CD8-positive, alpha-beta memory T cell (primary cell): ENCODE results near the gene THSD7A. TPM values are rescaled to one million over a fixed set of nuclear protein-coding genes. Genes with fewer than 3 reads are reported as not detected.

Experiments
- CTCF ChIA-PET: fragments of 350-600 bp; sonication (Branson Sonifier 250); formaldehyde crosslinking; loops from one replicate; lab custom pipeline; 2021; ENCODE audit warnings: antibody characterized with exemption; lab: Charles Lee
- POLR2A ChIA-PET: fragments of 350-600 bp; sonication (Branson Sonifier 250); formaldehyde crosslinking; loops from one replicate; lab custom pipeline; 2021; ENCODE audit warnings: antibody characterized with exemption; lab: Charles Lee
- DNase-seq, 5 donors: peaks; one replicate each; pipeline versions ENCODE4 v3.0.0 to v3.0.0-alpha.2; 2020 to 2022; ENCODE audit warnings: mixed read lengths in 1 of 5
- H3K27ac ChIP-seq: one replicate; pipeline ENCODE4 v1.7.0; 2013; ENCODE audit warnings: low read depth, mild to moderate bottlenecking, low read length, moderate library complexity
- H3K27me3 ChIP-seq: 2 replicates; pipeline ENCODE4 v1.7.0; 2013; ENCODE audit warnings: low read length, mild to moderate bottlenecking; ENCODE audit not compliant: insufficient read depth, poor library complexity, severe bottlenecking
- H3K36me3 ChIP-seq: 2 replicates; pipeline ENCODE4 v1.7.0; 2013; ENCODE audit warnings: mild to moderate bottlenecking, low read length, moderate library complexity; ENCODE audit not compliant: insufficient read depth
- H3K4me1 ChIP-seq: 2 replicates; pipeline ENCODE4 v1.7.0; 2013; ENCODE audit warnings: mild to moderate bottlenecking, low read length, moderate library complexity; ENCODE audit not compliant: insufficient read depth
- H3K4me3 ChIP-seq: 2 replicates; pipeline ENCODE4 v1.7.0; 2013; ENCODE audit warnings: mild to moderate bottlenecking, low read length
- H3K9me3 ChIP-seq: 2 replicates; pipeline ENCODE4 v1.7.0; 2013; ENCODE audit warnings: mild to moderate bottlenecking, low read length
- H3K27ac Mint-ChIP-seq, 8 donors: one replicate each; pipeline ENCODE4 v1.8.0; 2020 to 2021; ENCODE audit warnings: mixed read lengths in 8 of 8, mild to moderate bottlenecking in 6 of 8, inconsistent platforms in 3 of 8, moderate library complexity in 3 of 8
- H3K27me3 Mint-ChIP-seq, 2 donors: one replicate each; pipeline ENCODE4 v1.8.0; 2020 to 2021; ENCODE audit warnings: mixed read lengths in 2 of 2, mild to moderate bottlenecking in 1 of 2, moderate library complexity in 1 of 2
- H3K36me3 Mint-ChIP-seq, 3 donors: one replicate each; pipeline ENCODE4 v1.8.0; 2020 to 2021; ENCODE audit warnings: mixed read lengths in 3 of 3, inconsistent platforms in 1 of 3, mild to moderate bottlenecking in 1 of 3
- H3K4me1 Mint-ChIP-seq, 3 donors: one replicate each; pipeline ENCODE4 v1.8.0; 2020 to 2021; ENCODE audit warnings: mixed read lengths in 3 of 3, inconsistent platforms in 1 of 3, mild to moderate bottlenecking in 1 of 3
- H3K4me3 Mint-ChIP-seq, 7 donors: one replicate each; pipeline ENCODE4 v1.8.0; 2020 to 2021; ENCODE audit warnings: mixed read lengths in 7 of 7, mild to moderate bottlenecking in 6 of 7, moderate library complexity in 4 of 7, inconsistent platforms in 2 of 7
- H3K9me3 Mint-ChIP-seq, 5 donors: one replicate each; pipeline ENCODE4 v1.8.0; 2020 to 2022; ENCODE audit warnings: mixed read lengths in 5 of 5, mild to moderate bottlenecking in 3 of 5, moderate library complexity in 2 of 5, inconsistent platforms in 1 of 5
- polyA plus RNA-seq: library from polyadenylated mRNA; unstranded; fragments of 300-500 nt; fragmentation: Illumina TruSeq; gene quantifications from one replicate; pipeline ENCODE4 v1.2.3, GENCODE V29; 2021
- total RNA-seq, 2 experiments: library from RNA; stranded (reverse); gene quantifications; one replicate each; pipeline ENCODE4 v1.2.3, GENCODE V29; 2021

The THSD7A gene
- total and polyA plus RNA-seq, 3 experiments from 2014 or later, result not detected

DNA sequence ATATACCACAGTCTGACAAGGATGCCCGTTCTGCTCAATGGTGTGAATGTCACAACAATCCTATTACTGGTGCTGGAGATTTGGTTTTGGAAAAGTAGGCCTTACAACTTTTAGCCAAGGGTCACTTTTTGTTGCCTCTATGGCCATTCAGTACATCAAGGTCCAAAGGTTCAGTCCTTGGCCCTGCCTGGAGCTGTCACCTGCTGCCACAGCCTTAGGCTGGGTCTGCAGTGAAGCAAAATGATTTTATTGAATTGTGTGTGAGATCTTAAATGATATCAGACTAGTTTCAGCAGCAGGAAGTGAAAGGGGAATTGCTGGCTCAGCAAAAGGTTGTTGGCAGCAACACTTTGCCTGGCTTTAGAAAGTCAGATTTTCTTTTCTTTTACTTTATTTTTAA is 427.6 kb downstream of the THSD7A start:
- Histone ChIP-seq H3K27ac (no peak overlapping the region), H3K9me3 (no peaks in the 10 kb centered on the region), H3K36me3 (no peaks in the 10 kb centered on the region), H3K27me3 (no peaks in the 10 kb centered on the region), H3K4me3 (no peak overlapping the region), H3K4me1 (no peaks in the 10 kb centered on the region)
- Mint-ChIP-seq H3K9me3 (peaks cover 0 to 2% (median 0%) of the 10 kb centered on the region in 5 donors), H3K27me3 (no peaks in the 10 kb centered on the region), H3K4me1 (no peaks in the 10 kb centered on the region), H3K27ac (no peak overlapping the region), H3K36me3 (no peaks in the 10 kb centered on the region), H3K4me3 (no peak overlapping the region)
- ChIA-PET POLR2A (no interaction called here), CTCF (no interaction called here)
- DNase-seq, result no peak

DNA sequence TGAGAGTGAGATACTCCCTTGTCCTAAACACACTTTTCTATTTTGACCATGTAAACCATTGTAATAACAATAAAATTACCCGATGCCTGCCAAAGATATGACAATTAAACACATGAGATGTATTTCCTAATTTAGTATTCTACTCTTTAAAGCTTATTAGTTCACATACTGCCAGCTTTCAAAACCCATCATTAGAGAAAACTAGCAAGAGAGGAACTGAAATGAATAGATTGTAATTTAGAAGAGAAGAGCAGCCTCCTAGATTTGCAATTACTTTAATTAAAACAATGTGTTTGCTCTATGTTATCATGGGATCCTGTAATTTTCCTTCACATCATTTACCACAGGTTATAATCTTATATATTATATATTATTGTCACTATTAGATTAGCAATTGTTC is 428.2 kb downstream of the THSD7A start:
- Histone ChIP-seq H3K27me3 (no peaks in the 10 kb centered on the region), H3K9me3 (no peaks in the 10 kb centered on the region), H3K4me3 (no peak overlapping the region), H3K27ac (no peak overlapping the region), H3K36me3 (no peaks in the 10 kb centered on the region), H3K4me1 (no peaks in the 10 kb centered on the region)
- Mint-ChIP-seq H3K27ac (no peak overlapping the region), H3K4me3 (no peak overlapping the region), H3K9me3 (peaks cover 0 to 2% (median 0%) of the 10 kb centered on the region in 5 donors), H3K27me3 (no peaks in the 10 kb centered on the region), H3K4me1 (no peaks in the 10 kb centered on the region), H3K36me3 (no peaks in the 10 kb centered on the region)
- ChIA-PET CTCF (no interaction called here), POLR2A (no interaction called here)
- no peak for DNase-seq

DNA sequence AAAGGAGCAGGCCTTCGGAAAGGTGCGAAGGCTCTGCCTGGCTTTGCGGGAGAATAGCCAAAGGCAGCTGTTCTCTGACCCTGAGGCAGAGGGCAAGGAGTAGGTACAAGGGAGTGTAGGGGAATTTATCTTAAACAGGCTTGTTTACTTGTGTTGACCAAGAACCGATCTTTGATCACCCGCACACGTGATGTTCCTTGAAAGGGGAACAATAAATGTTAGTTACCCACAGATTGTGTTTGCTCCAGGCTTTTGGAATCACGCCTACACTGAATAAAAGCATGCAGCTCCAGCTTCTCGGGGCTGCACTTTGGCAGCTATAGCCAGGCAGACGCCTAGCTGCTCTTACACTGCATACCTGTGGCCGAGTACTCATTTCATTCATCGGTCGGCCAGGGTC is 437.6 kb downstream of the THSD7A start:
- Histone ChIP-seq H3K27ac (no peak overlapping the region), H3K4me1 (no peaks in the 10 kb centered on the region), H3K36me3 (no peaks in the 10 kb centered on the region), H3K4me3 (no peak overlapping the region), H3K27me3 (no peaks in the 10 kb centered on the region), H3K9me3 (no peaks in the 10 kb centered on the region)
- CTCF ChIA-PET, result no interaction called here
- Mint-ChIP-seq H3K4me1 (no peaks in the 10 kb centered on the region), H3K9me3 (peaks cover 0 to 19% (median 11%) of the 10 kb centered on the region in 5 donors), H3K27ac (no peak overlapping the region), H3K4me3 (no peak overlapping the region), H3K27me3 (peaks cover 0 to 4% of the 10 kb centered on the region in 2 donors), H3K36me3 (no peaks in the 10 kb centered on the region)
- no peak for DNase-seq
- POLR2A ChIA-PET, result no interaction called here

DNA sequence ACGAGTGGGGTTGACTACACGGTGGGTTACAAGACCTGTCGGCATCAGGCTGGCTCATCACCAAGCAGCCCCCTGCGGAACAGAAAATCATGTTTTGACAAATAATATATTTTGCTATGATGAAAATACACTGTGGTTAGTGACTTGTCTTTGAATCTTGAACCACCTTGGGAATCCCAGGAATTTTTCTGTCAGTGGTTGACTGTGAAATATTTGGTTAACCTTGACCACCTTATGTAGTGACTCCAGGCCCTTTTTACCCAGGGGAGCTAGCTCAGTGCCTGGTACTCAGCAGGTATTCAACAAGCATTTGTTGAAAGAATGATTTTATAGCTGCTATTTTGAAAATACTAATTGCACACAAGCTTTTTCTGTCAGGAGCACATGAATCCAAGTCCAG is 452.4 kb downstream of the THSD7A start:
- H3K4me1 Mint-ChIP-seq, result no peaks in the 10 kb centered on the region
- Histone ChIP-seq H3K27ac (no peak overlapping the region), H3K4me1 (no peaks in the 10 kb centered on the region), H3K27me3 (no peaks in the 10 kb centered on the region), H3K36me3 (no peaks in the 10 kb centered on the region), H3K9me3 (no peaks in the 10 kb centered on the region), H3K4me3 (no peak overlapping the region)
- H3K36me3 Mint-ChIP-seq, result no peaks in the 10 kb centered on the region
- H3K27me3 Mint-ChIP-seq, result peaks cover 0 to 2% of the 10 kb centered on the region in 2 donors
- DNase-seq, result no peak
- H3K9me3 Mint-ChIP-seq, result no peaks in the 10 kb centered on the region
- ChIA-PET CTCF (no interaction called here), POLR2A (no interaction called here)
- H3K4me3 Mint-ChIP-seq, result no peak overlapping the region
- H3K27ac Mint-ChIP-seq, result no peak overlapping the region

DNA sequence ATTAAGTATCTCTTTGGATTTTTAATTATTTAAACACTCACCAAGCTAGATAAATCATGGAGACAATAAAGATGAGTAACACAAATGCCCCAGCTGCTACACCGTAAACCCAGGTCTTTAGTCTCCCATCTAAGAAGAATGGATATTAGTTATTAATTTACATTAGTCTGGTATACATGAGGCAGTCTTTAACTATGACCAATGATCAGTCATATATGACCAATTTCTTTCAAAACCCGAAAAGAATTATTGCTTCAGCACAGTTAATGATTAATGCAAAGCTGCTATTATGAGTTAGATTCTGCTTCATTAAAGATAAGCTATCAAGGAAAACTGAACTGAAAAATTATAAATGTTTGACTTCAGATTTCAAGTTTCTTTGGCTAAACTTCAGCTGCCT is 455.5 kb downstream of the THSD7A start:
- Histone ChIP-seq H3K27ac (no peak overlapping the region), H3K4me1 (no peaks in the 10 kb centered on the region), H3K9me3 (no peaks in the 10 kb centered on the region), H3K4me3 (no peak overlapping the region), H3K36me3 (no peaks in the 10 kb centered on the region), H3K27me3 (no peaks in the 10 kb centered on the region)
- no peak overlapping the region for H3K27ac Mint-ChIP-seq
- no peaks in the 10 kb centered on the region for H3K36me3 Mint-ChIP-seq
- no peak for DNase-seq
- POLR2A ChIA-PET, result no interaction called here
- CTCF ChIA-PET, result no interaction called here
- peaks cover 0 to 2% of the 10 kb centered on the region in 2 donors for H3K27me3 Mint-ChIP-seq
- H3K4me1 Mint-ChIP-seq, result no peaks in the 10 kb centered on the region
- H3K4me3 Mint-ChIP-seq, result no peak overlapping the region
- H3K9me3 Mint-ChIP-seq, result no peaks in the 10 kb centered on the region

DNA sequence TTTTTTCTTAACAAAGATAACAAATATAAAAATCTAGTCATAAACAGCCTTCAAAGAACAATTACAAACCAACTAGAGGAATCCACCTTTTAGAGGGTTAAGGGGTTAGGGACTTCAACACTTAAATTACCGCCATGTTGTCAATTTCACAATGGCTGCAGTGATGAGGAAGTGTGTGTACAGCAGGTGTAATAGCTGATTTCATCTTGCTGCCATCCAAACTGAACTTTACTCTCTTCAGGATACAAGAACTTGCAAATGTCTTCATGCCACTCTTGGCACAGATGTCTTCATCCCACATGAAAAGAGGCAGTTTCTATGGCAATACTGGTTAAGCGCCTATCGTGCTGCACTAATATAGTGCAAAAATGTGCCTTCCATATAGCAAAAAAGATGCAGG is 457.4 kb downstream of the THSD7A start:
- Histone ChIP-seq H3K4me1 (no peaks in the 10 kb centered on the region), H3K36me3 (no peaks in the 10 kb centered on the region), H3K27ac (no peak overlapping the region), H3K9me3 (no peaks in the 10 kb centered on the region), H3K27me3 (no peaks in the 10 kb centered on the region), H3K4me3 (no peak overlapping the region)
- Mint-ChIP-seq H3K27me3 (peaks cover 0 to 2% of the 10 kb centered on the region in 2 donors), H3K36me3 (no peaks in the 10 kb centered on the region), H3K9me3 (no peaks in the 10 kb centered on the region), H3K4me1 (no peaks in the 10 kb centered on the region), H3K27ac (no peak overlapping the region), H3K4me3 (no peak overlapping the region)
- DNase-seq, result no peak
- ChIA-PET CTCF (no interaction called here), POLR2A (no interaction called here)

DNA sequence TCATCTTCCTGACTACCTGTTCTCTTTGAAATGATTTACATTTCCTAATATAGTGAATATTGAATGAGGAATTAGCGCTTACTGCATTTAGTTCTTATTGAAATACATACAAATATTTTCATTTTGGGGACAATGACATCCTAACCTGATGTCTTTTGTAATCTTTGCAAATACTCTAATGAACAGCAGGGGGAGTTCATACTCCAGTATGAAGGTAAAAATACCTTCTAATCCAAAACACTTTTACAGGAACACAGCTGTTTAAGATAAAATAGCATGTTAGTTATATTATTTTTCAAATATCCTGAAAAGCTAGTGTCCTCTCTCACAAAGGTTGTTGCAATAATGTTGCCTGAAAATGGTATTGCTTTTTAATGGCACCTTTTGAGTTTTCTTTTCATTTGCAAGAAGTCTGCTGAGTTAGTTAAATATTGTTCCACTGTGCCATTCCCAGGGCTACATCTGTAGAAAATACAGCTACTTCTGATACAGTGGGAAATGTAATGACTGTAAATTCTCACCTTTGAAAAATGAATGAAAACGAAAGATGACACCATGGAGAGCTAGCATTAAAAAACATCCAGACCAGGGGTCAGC is 458.4 kb downstream of the THSD7A start:
- Histone ChIP-seq H3K4me1 (no peaks in the 10 kb centered on the region), H3K4me3 (no peak overlapping the region), H3K27me3 (no peaks in the 10 kb centered on the region), H3K36me3 (no peaks in the 10 kb centered on the region), H3K9me3 (no peaks in the 10 kb centered on the region), H3K27ac (no peak overlapping the region)
- Mint-ChIP-seq H3K4me3 (no peak overlapping the region), H3K9me3 (no peaks in the 10 kb centered on the region), H3K27me3 (peaks cover 0 to 2% of the 10 kb centered on the region in 2 donors), H3K36me3 (no peaks in the 10 kb centered on the region), H3K4me1 (no peaks in the 10 kb centered on the region), H3K27ac (no peak overlapping the region)
- CTCF ChIA-PET, result no interaction called here
- POLR2A ChIA-PET, result no interaction called here
- no peak for DNase-seq

DNA sequence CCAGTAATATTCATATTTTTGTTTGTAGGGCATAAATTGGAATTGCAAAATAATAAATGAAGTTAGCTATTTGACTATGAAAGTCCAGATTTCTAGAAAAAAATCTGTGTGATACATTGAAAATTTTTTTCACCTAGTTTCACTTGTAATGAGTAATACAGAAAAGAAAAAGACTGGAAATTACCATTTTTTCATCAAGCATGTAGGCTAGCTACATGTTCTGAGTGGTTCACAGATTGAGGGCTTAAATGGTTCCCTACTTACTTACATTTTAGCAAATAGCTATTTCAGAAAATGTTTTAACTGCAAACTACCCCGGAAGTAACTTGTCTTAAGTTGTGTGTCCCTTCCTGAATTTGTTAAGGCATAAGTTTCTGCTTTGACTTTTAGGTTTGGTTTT is 462.3 kb downstream of the THSD7A start:
- H3K27ac Mint-ChIP-seq, result no peak overlapping the region
- Histone ChIP-seq H3K4me1 (no peaks in the 10 kb centered on the region), H3K27me3 (no peaks in the 10 kb centered on the region), H3K27ac (no peak overlapping the region), H3K9me3 (no peaks in the 10 kb centered on the region), H3K36me3 (no peaks in the 10 kb centered on the region), H3K4me3 (no peak overlapping the region)
- no peaks in the 10 kb centered on the region for H3K4me1 Mint-ChIP-seq
- H3K9me3 Mint-ChIP-seq, result no peaks in the 10 kb centered on the region
- no peaks in the 10 kb centered on the region for H3K36me3 Mint-ChIP-seq
- peaks cover 0 to 2% of the 10 kb centered on the region in 2 donors for H3K27me3 Mint-ChIP-seq
- DNase-seq, result no peak
- CTCF ChIA-PET, result no interaction called here
- POLR2A ChIA-PET, result no interaction called here
- H3K4me3 Mint-ChIP-seq, result no peak overlapping the region

DNA sequence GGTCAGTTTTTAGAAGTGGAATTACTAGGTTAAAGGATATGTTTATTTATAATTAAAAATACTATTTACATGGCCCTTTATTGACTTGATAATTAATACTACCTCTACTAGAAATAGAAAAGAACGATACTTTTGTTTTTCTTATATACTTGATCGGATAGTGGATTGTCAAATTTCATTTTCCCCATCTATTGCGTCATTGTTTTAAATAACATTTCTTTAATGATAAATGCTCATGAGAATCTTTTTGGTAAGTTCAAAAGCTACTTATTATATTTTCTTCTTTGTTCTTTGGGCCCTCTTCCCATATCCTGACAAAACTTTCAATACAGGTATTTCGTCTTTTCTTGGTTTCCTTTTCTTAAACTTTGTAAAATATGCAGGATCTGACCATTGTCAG is 465.9 kb downstream of the THSD7A start:
- H3K9me3 ChIP-seq, result no peaks in the 10 kb centered on the region
- ChIA-PET CTCF (no interaction called here), POLR2A (no interaction called here)
- no peak overlapping the region for H3K4me3 ChIP-seq
- H3K4me1 ChIP-seq, result no peaks in the 10 kb centered on the region
- no peaks in the 10 kb centered on the region for H3K27me3 ChIP-seq
- no peaks in the 10 kb centered on the region for H3K36me3 ChIP-seq
- Mint-ChIP-seq H3K27me3 (no peaks in the 10 kb centered on the region), H3K4me1 (no peaks in the 10 kb centered on the region), H3K9me3 (no peaks in the 10 kb centered on the region), H3K36me3 (no peaks in the 10 kb centered on the region), H3K27ac (no peak overlapping the region), H3K4me3 (no peak overlapping the region)
- no peak overlapping the region for H3K27ac ChIP-seq
- no peak for DNase-seq
